HPDE6-E6E7 (cell line): Measurements from ENCODE around the gene ACTC1.
A peak's percentile ranks its signal among the peaks of the same experiment; 100 is the strongest.

Source experiments
- DNase-seq: peaks from one replicate; pipeline ENCODE4 v3.0.0; 2011; ENCODE audit warnings: missing footprints; ENCODE audit errors: extremely low spot score

The ACTC1 gene

DNA sequence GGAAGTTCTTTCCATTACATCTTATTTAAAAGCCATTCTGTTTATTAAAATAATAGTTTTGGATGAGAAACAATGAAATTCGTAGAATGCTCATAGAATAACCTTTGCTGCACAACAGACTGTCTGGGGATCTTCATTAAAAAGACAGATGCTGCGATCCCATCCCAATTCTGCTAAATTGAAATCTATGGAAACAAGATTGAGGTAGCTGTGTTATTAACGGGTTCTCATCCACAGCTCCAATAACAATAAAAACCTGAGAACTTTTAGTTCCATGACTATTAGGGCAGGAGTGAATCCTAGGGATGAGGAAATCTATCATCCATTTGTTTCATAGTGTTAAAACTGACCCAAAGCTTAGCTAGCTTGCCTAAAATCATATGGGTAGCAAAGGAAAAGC lies 38.1 kb downstream of the ACTC1 start:
- DNase-seq = no peak

DNA sequence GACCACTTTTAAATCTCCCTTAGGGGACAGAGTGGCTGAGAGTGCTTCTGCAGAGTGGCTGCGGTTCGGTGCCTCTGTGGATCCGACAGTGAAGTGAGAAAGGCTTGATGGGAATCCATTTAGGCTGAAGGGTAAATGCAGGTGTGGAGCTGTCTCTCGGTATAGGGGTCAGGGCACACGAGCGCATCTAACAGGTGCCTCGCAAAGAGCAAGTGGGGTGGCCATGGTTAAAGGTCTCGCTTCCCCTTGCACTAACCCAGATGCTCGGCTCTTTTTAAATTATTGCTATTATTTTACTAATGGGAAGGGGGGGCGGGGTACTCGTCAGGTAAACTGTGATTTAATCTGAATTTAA lies 40.0 kb downstream of the ACTC1 start:
- no peak for DNase-seq

DNA sequence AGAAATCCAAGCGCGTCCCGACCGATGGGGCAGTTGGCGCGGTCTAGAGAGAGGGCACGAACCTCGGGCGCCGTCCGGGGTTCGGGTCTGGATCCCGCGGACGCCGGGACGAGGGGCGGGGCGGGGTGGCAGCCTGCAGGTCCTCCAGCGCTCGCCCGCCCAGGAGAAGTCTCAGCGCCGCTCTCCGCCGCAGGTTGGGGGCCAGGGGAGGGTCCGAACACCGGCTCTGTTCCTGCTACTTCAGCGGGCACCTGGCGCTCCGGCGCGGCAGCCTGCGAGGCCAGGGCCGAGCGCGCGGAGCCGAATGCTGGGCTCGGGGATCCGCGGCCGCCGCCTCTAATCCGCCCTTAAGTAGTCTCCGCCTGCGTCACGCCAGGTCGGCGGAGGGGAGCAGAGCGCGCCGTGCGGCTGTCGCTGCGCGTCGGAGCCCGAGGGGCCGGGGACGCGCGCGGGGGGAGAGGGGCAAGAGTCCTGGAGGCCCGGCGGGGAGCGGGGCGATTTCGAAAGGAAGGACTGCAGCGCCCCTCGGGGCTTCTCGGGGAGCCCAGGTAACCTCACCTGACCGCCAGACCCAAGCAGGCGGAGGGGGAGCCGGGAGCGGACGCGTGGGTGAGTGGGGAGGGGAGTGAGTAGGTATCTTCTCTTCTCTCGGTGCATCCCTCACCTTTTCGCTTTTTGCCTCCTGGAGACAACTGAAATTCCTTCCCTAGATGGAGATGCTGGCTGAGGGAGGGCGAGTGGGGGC lies 40.5 kb downstream of the ACTC1 start, which contains the start of gene GJD2:
TSS of gene GJD2 (minus strand) at position 325 of the 745 bp plus-strand sequence. CDS start 510 bp downstream, outside the sequence.
- DNase-seq = no peak

DNA sequence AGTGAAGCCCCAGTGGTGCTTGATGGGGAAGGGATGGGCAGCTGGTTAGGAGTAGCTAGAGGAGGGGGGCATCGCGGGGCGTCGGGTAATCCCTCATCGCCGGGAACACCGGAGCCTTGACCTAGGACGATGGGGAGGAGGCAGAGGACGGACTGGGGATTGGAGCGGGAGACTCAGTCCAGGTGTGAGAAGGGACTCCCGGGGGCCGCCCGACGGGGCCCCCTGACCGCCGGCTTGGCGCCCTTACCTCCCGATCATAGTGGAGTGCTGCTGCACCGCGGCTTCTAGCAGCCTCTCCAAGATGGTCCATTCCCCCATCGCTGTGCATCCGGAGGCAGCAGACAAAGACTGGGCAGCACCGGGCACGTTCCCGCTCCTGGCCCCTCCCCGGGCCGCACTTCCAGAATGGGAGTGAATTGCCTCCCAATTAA lies 41.2 kb downstream of the ACTC1 start:
- DNase-seq = no peak

DNA sequence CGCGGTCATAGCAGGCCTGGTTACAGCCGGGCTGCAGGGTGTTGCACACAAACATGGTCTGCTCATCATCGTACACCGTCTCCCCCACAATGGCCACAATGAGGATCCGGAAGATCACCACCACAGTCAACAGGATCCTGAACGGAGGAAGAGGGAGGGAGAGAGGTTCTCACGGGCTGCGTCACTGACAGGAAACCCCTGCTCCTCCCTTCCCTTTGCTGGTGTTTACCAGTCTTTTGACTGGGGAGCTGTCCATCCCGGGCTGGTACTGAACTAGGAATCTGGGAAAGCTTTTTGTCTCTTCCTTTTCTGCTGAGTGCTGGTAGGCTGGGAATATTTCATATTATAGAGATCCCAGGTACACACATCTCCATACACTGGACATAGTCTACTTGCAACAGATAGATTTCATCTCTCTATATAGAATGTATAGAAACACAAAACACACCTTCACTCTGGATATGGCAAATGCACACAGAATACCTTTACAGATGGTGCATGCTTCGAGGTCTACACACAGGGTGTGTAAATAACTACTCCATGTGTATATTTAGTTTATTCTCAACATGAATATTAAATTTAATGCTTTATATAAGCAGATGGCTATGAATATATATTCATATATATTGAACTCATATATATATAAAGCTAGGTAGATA lies 42.0 kb downstream of the ACTC1 start:
- DNase-seq = peak; percentile 26

DNA sequence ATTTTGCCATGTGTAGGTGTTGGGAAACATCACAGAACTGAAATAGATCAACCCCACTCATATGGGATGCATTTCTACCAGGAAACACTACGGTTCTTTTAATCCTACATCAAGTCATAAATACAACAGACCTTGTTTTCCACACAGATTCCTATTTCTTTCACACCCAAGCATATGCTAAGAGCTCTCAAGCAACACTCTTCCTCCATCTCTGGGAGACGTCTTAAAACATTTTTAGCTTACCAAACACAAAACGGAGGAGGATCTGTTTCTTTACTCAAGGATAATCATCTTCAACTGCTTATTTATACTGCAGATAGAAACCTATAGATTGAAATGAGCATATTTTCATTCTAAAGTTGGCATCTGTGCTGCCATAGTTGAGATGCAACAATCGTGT lies 45.7 kb downstream of the ACTC1 start:
- DNase-seq = no peak
